ENCODE data around the gene CNTLN. TPM values are rescaled to one million over a fixed set of nuclear protein-coding genes. Genes with fewer than 3 reads are reported as not detected.

The CNTLN gene
- total RNA-seq, 1 donor: 13.0 TPM

DNA sequence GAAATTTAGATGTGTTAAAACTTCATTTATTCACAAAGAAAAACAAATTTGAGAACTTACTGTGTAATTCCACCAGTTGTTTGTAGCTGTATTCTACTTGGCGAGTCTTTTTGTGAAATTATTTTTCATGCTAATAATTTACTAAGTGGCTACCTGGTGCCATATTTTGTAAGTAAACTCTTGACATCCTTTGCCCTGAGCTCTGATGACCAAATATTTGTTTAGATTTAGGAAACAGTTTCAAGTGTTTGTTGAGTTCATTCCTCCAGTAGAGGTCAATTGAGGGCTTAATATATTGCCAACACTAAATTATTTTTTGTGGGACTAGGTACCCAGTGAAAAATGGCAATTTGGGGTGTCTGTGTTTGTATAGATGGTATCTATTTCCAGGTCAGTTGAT is 3.7 kb downstream of the CNTLN start:
- TF ChIP-seq, protein P1, sequence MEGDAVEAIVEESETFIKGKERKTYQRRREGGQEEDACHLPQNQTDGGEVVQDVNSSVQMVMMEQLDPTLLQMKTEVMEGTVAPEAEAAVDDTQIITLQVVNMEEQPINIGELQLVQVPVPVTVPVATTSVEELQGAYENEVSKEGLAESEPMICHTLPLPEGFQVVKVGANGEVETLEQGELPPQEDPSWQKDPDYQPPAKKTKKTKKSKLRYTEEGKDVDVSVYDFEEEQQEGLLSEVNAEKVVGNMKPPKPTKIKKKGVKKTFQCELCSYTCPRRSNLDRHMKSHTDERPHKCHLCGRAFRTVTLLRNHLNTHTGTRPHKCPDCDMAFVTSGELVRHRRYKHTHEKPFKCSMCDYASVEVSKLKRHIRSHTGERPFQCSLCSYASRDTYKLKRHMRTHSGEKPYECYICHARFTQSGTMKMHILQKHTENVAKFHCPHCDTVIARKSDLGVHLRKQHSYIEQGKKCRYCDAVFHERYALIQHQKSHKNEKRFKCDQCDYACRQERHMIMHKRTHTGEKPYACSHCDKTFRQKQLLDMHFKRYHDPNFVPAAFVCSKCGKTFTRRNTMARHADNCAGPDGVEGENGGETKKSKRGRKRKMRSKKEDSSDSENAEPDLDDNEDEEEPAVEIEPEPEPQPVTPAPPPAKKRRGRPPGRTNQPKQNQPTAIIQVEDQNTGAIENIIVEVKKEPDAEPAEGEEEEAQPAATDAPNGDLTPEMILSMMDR (IDR thresholded peaks at IDR 0.05; ENCODE audit: insufficient read depth, low read depth, low read length): no peak
- no peak overlapping the region for H3K4me3 ChIP-seq (ENCODE audit: low read depth, low read length)
- DNase-seq (ENCODE audit: low read depth): no peak

DNA sequence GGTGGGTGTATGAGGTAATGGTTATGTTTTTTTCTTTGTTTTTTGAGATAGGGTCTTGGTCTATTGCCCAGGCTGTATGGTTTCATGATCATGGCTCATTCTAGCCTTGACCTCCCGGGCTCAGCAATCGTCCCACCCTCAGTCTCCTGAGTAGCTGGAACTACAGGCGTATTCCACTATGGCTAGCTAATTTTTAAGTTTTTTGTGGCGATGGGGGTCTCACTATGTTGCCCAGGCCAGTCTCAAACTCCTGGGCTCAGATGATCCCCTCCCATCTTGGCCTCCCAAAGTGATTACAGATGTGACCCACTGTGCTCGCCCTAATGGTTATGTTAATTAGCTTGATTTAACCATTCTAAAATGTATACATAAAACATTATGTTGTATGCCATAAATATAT is 5.6 kb downstream of the CNTLN start:
- no peak for DNase-seq (ENCODE audit: low read depth)
- TF ChIP-seq, protein P1 (IDR thresholded peaks at IDR 0.05; ENCODE audit: insufficient read depth, low read depth, low read length): no peak
- H3K4me3 ChIP-seq (ENCODE audit: low read depth, low read length): no peak overlapping the region

DNA sequence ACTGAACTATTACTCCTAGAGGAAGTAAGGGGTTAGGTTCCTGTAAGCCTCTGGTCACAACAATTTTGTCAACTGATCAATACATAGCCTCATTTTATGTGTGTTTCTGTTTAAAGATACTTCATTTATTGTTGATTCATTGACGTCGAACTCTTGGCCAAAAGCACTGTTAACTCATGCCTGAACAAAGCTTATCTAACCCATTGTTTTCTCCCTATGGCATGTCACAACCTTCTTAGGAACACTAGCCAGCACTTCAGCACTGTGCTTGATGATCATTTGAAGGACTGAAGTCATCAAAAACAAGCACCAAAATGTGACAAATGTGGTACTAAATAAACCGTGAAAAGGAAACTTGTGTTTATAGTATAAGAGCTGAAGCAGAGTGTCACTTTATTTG is 13.5 kb downstream of the CNTLN start:
- no peak for DNase-seq (ENCODE audit: low read depth)
- no peak overlapping the region for H3K4me3 ChIP-seq (ENCODE audit: low read depth, low read length)

DNA sequence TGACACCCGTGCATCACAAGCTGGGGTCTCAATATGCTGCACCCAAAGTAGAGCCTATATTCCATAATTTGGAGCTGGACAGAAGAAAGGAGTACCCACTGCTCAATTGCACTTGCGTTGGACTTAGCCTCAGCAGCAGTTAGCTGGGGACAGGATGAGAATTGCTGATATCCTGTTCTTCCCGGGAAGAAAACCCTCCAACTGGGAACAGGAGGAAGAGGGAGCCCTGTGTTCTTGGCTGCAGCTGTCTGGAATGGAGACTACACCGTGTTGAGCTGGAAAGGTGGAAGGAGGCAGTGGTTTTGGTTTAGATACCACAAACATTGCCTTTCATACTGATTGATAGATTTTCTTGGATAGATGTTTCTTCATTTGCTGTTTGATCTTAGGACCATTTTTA is 24.6 kb downstream of the CNTLN start:
- no peak for DNase-seq (ENCODE audit: low read depth)
- TF ChIP-seq, protein P1 (IDR thresholded peaks at IDR 0.05; ENCODE audit: insufficient read depth, low read depth, low read length): no peak

More for the DNA sequence above, 13.5 kb downstream of the CNTLN start:
- TF ChIP-seq, protein P1 (IDR thresholded peaks at IDR 0.05; ENCODE audit: insufficient read depth, low read depth, low read length): no peak

DNA sequence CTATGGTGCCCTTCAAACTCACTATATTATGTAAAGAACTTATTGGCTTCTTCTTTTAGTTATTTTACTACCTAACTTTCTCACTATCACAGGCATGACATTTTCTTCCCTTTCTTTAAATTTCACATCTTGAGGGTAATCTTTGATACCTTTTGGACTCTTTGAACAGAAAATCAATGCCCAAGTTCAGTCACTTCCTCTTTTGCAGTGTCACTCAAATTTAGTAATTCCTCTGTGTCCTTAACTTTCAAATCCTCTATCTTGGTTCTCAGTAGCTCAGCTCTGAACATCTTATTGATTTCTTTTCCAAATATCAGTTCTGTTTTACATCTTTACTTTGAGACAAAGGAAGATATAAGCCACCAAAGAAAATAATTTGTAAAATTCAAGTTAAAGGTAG is 25.5 kb downstream of the CNTLN start:
- H3K4me3 ChIP-seq (ENCODE audit: low read depth, low read length): no peak overlapping the region
- no peak for DNase-seq (ENCODE audit: low read depth)
- TF ChIP-seq, protein P1 (IDR thresholded peaks at IDR 0.05; ENCODE audit: insufficient read depth, low read depth, low read length): no peak

More for the DNA sequence above, 24.6 kb downstream of the CNTLN start:
- H3K4me3 ChIP-seq (ENCODE audit: low read depth, low read length): no peak overlapping the region

DNA sequence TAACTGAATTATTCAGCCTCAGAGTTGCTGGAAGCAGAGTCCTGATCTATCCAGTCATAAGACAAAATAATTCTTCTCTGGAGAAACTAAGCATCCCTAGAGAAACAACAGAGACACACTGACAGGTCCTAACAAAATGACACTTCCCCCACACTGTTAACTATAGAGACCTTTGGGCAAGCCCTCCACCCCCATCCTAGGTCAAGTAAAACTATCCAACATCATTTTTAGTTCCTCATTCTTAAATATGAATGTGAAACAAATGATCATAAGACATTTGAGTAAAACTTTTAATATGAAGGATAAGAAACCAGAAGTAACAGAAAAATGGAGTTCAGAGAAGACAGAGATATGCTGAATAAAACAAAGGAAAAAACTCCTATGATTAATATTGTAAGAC is 30.9 kb downstream of the CNTLN start:
- DNase-seq (ENCODE audit: low read depth): no peak
- no peak overlapping the region for H3K4me3 ChIP-seq (ENCODE audit: low read depth, low read length)
- TF ChIP-seq, protein P1 (IDR thresholded peaks at IDR 0.05; ENCODE audit: insufficient read depth, low read depth, low read length): no peak

DNA sequence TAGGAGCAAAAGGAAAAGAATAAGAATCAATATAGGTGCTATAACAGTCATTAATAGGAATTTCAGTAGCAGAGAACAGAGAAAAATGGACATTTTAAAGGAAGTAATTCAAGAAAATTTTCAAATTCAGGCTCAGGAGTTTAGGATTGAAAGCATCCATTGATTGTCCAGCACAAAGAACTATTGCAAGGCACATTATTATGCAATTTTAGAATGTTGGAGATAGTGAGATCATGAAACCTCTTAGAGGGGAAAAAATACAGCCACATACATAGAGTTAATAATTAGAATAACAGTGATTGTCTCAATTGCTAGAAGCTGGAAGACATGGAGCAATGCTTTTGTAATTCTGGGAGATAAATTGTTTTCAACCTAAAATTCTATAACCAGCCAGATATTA is 31.5 kb downstream of the CNTLN start:
- TF ChIP-seq, protein P1 (IDR thresholded peaks at IDR 0.05; ENCODE audit: insufficient read depth, low read depth, low read length): no peak
- DNase-seq (ENCODE audit: low read depth): no peak
- no peak overlapping the region for H3K4me3 ChIP-seq (ENCODE audit: low read depth, low read length)
